Calu3 (cell line): Measurements from ENCODE around the gene APOL6. TPM values are rescaled to one million over a fixed set of nuclear protein-coding genes. Genes with fewer than 3 reads are reported as not detected.

Experiments
- BruUV-seq: library from RNA; stranded (reverse); fragments of 400-500 nt; replicated peaks from 2 replicates; lab custom pipeline; 2021; lab: Mats Ljungman, UMichigan
- CTCF ChIA-PET: fragments of 300-600 bp; sonication (Branson Sonifier 250); formaldehyde crosslinking; loops from one replicate; lab custom pipeline; 2022; ENCODE audit warnings: antibody characterized with exemption; lab: Charles Lee
- DNase-seq: peaks from one replicate; pipeline ENCODE4 v3.0.0; 2022
- H3K27ac Mint-ChIP-seq: one replicate; pipeline ENCODE4 v1.8.0; 2022; ENCODE audit warnings: mixed read lengths; ENCODE audit not compliant: unreplicated experiment
- H3K27me3 Mint-ChIP-seq: one replicate; pipeline ENCODE4 v1.8.0; 2022; ENCODE audit warnings: mixed read lengths; ENCODE audit not compliant: unreplicated experiment
- H3K36me3 Mint-ChIP-seq: one replicate; pipeline ENCODE4 v1.8.0; 2022; ENCODE audit warnings: mild to moderate bottlenecking, moderate library complexity, mixed read lengths; ENCODE audit not compliant: insufficient read depth, unreplicated experiment
- H3K4me1 Mint-ChIP-seq: one replicate; pipeline ENCODE4 v1.8.0; 2022; ENCODE audit warnings: mild to moderate bottlenecking, low read depth, mixed read lengths; ENCODE audit not compliant: unreplicated experiment
- H3K4me3 Mint-ChIP-seq: one replicate; pipeline ENCODE4 v1.8.0; 2022; ENCODE audit warnings: mild to moderate bottlenecking, low read depth, moderate library complexity, mixed read lengths; ENCODE audit not compliant: unreplicated experiment
- H3K9me3 Mint-ChIP-seq: one replicate; pipeline ENCODE4 v1.8.0; 2022; ENCODE audit warnings: low read depth, mixed read lengths; ENCODE audit not compliant: unreplicated experiment
- intact Hi-C: fragments of 100-400 bp; cut with micrococcal nuclease; formaldehyde crosslinking; loops from one replicate; pipeline ENCODE4 v1.10.0; 2022; ENCODE audit not compliant: unreplicated experiment
- total RNA-seq: library from RNA; stranded (reverse); gene quantifications from 2 replicates; pipeline ENCODE4 v1.2.3, GENCODE V29; 2022
- TF ChIP-seq, protein P1 (sequence below): fragments of 200-600 bp; IDR thresholded peaks from one replicate; pipeline ENCODE4 v1.8.0; 2022; ENCODE audit warnings: antibody characterized with exemption; ENCODE audit not compliant: unreplicated experiment

The APOL6 gene
- total RNA-seq, 1 experiment from 2014 or later: 24.0 TPM

DNA sequence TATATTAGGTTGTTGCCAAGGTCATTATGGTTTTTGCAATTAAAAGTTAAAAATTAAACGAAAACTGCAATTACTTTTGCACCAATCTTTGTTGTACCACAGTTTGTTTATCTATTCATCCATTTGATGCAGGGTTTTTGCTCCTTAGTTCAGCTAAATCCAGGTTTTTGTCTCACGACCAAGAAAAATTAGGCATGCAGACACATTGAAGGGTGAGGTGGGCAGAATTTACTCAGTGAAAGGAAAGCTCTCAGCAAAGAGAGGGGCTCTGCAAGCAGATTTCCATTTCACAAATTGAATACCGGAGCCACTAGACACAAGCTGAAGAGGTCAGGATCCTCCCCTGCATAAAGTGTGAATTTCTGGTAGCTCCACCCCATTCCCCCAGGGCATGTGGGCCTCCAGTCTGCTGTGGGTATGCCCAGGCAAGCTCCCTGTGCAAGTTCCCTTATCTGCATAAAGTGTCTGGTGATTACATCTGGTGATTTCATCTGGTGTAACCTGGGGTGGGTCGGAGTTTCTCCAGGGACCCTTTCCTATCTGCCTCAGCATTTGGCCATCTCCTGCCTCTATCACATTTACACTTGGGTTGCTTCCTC lies 33.3 kb downstream of the APOL6 start:
- H3K27ac Mint-ChIP-seq: no peak overlapping the region
- DNase-seq: no peak
- H3K27me3 Mint-ChIP-seq: peaks cover 16% of the 10 kb centered on the region
- BruUV-seq: no TSS peak
- no peaks in the 10 kb centered on the region for H3K4me1 Mint-ChIP-seq
- TF ChIP-seq, protein P1, sequence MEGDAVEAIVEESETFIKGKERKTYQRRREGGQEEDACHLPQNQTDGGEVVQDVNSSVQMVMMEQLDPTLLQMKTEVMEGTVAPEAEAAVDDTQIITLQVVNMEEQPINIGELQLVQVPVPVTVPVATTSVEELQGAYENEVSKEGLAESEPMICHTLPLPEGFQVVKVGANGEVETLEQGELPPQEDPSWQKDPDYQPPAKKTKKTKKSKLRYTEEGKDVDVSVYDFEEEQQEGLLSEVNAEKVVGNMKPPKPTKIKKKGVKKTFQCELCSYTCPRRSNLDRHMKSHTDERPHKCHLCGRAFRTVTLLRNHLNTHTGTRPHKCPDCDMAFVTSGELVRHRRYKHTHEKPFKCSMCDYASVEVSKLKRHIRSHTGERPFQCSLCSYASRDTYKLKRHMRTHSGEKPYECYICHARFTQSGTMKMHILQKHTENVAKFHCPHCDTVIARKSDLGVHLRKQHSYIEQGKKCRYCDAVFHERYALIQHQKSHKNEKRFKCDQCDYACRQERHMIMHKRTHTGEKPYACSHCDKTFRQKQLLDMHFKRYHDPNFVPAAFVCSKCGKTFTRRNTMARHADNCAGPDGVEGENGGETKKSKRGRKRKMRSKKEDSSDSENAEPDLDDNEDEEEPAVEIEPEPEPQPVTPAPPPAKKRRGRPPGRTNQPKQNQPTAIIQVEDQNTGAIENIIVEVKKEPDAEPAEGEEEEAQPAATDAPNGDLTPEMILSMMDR: no peak
- intact Hi-C loops: no loop called here
- CTCF ChIA-PET: no interaction called here
- H3K36me3 Mint-ChIP-seq: no peaks in the 10 kb centered on the region
- no peak overlapping the region for H3K4me3 Mint-ChIP-seq
- no peaks in the 10 kb centered on the region for H3K9me3 Mint-ChIP-seq

DNA sequence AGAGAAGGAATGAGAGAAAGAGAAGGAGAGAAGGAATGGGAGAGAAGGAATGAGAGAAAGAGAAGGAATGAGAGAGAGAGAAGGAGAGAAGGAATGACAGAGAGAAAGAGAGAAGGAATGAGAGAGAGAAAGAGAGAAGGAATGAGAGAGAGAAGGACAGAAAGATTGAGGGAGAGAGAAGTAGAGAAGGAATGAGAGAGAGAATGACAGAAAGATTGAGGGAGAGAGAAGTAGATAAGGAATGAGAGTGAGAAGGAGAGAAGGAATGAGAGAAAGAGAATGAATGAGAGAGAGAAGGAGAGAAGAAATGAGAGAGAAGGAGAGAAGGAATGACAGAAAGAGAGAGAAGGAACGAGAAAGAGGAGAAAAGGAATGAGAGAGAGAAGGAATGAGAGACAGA lies 35.3 kb downstream of the APOL6 start:
- Mint-ChIP-seq H3K4me1 (no peaks in the 10 kb centered on the region), H3K4me3 (no peak overlapping the region), H3K27ac (no peak overlapping the region), H3K36me3 (no peaks in the 10 kb centered on the region), H3K27me3 (peaks cover 16% of the 10 kb centered on the region), H3K9me3 (no peaks in the 10 kb centered on the region)
- BruUV-seq: no TSS peak
- no peak for DNase-seq
- CTCF ChIA-PET: interaction anchor here (0.9 kb wide), 1 partner anchor 68 kb away, joined by 5 read pairs; no protein-coding TSS in a partner anchor
- TF ChIP-seq, protein P1: no peak
- intact Hi-C loops: no loop called here

DNA sequence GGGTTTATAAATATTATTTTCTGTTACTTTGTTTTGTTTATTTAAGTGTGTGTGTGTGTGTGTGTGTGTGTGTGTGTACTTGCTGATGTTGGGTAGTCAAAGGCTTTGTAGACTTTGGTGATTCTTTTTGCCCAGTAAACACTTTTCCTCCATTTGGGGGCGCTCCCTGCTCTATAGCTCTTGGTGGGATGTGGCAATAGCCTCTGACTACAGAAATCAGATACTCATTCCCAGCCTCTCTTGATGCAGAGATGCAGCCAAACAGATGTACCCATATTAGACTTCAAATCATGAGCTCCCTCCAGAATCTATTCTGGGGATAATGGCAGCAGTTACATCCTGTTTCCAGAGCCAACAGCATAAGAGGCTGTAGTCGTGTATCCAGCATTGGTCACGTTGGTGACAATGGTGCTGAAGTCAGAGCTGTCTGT lies 36.0 kb downstream of the APOL6 start:
- DNase-seq: peak; percentile 10
- Mint-ChIP-seq H3K9me3 (no peaks in the 10 kb centered on the region), H3K36me3 (no peaks in the 10 kb centered on the region), H3K27me3 (peaks cover 18% of the 10 kb centered on the region), H3K27ac (no peak overlapping the region), H3K4me3 (no peak overlapping the region), H3K4me1 (no peaks in the 10 kb centered on the region)
- CTCF ChIA-PET: interaction anchor here (0.6 to 0.9 kb wide), 2 partner anchors 69 to 110 kb away, joined by 3 to 5 read pairs; no protein-coding TSS in a partner anchor
- TF ChIP-seq, protein P1: no peak
- no TSS peak for BruUV-seq
- intact Hi-C loops: no loop called here

DNA sequence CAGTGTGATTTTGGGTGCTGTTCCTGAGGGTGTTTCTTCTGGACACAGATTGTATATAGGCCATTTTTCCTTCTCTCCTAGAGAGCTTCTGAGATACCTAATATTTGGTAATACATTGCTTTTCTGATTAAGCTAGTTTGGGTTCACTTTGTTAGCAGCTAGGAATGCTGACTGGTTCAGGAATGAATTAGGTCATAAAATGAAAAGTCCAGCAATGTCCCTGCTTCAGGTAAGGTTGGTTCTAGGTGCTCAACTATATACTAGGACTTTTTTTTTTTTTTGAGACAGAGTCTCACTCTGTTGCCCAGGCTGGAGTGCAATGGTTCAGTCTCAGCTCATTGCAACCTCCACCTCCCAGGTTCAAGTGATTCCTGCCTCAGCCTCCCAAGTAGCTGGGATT lies 36.5 kb downstream of the APOL6 start:
- no peak overlapping the region for H3K27ac Mint-ChIP-seq
- CTCF ChIA-PET: interaction anchor here (0.5 to 0.6 kb wide), 2 partner anchors 110 to 263 kb away, joined by 3 read pairs; no protein-coding TSS in a partner anchor
- no peak for DNase-seq
- H3K4me3 Mint-ChIP-seq: no peak overlapping the region
- peaks cover 23% of the 10 kb centered on the region for H3K27me3 Mint-ChIP-seq
- H3K9me3 Mint-ChIP-seq: no peaks in the 10 kb centered on the region
- TF ChIP-seq, protein P1: no peak
- no peaks in the 10 kb centered on the region for H3K36me3 Mint-ChIP-seq
- intact Hi-C loops: no loop called here
- no peaks in the 10 kb centered on the region for H3K4me1 Mint-ChIP-seq
- BruUV-seq: no TSS peak
